ENCODE measurements around the gene OSBPL3.

OSBPL3 gene

GRCh38 chr7:24858108-24858977 lies 121.6 kb downstream of the OSBPL3 start:
- no peak for DNase-seq

- DNase-seq: no peak
Measured at GRCh38 chr7:24857623-24858022, 122.4 kb downstream of the OSBPL3 start.

GRCh38 chr7:24854866-24855265 lies 125.1 kb downstream of the OSBPL3 start:
- peak; percentile 63 for DNase-seq

DNA sequence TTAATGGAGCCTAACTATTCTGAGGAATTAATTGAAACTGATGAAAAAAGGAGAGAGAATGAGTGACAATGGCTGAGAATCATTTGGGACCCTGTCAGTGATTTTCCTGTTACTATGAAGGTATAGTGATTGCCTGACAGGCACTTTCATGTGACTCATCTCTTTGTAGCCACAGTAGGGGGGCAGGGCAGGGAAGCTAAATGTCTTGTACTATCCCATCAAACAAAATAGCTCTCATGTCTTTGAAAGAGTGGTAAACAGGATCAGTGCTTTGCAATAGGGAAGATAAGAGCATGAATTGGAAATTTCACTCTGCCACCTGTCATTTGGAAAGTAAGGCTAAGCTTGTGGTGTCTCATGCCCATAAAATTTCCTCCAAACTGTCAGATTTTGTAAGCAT lies 128.2 kb downstream of the OSBPL3 start:
- peak; percentile 49 for DNase-seq

DNA sequence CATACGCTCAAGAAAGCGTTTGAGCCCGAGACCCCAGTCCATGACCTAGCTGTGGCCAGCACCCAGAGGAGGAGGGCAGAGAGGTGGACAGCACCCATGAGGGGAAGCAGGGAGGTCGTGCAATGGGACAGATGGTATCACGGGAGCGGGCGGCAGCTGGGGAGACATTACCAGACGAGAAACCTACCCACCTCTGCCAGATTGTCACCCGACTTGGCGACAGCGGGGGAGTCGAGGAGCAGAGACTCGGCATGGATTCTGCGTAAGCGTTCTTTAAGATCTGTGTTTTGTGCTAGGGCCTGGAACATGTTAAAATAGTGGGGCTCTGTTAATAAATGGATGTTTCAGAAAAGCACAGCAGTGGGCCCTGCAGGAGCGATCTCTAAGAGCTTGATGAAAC lies 131.1 kb downstream of the OSBPL3 start:
- DNase-seq: no peak

GRCh38 chr7:24847754-24848153 lies 132.2 kb downstream of the OSBPL3 start:
- no peak for DNase-seq

GRCh38 chr7:24843821-24844434 lies 136.1 kb downstream of the OSBPL3 start:
- DNase-seq: no peak

- no peak for DNase-seq
Measured at GRCh38 chr7:24842449-24843241, 137.3 kb downstream of the OSBPL3 start.

GRCh38 chr7:24842029-24842428 lies 137.9 kb downstream of the OSBPL3 start:
- no peak for DNase-seq

DNA sequence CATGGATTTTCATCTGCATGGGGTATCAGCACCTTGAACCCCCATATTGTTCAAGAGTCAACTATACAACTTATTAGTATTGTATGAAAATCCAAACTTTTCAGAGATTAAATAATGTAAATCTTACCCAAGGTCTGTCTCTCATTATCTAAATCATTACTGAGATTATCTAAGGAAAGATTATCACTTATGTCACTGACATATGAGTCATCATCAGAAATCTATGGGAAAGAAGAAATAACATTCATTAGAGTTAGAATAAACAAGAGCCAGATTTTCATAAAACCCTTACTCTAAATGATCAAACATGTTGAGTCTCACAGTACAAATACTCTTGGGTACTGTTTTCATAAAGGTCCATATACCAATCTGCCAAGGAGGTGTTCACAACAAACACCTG lies 139.4 kb downstream of the OSBPL3 start:
- DNase-seq: no peak

DNA sequence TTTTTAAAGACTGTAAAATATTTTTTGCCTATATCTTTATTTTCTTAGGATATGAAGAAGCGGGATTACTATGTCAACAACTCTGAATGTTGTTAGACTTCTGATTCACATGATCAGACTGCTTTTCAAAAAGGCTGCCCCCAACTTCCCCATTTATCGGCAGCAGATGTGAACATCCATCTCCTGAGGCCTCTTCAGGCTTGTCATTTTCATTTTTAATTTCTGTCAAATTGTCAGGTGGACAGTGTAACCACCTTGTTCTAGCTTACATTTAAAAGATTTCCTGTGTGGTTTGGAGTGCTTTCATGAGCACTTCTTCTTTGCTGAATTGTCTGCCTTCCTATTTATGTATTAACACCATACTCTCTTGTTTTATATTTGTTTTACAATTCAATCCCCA lies 143.9 kb downstream of the OSBPL3 start:
- no peak for DNase-seq

DNA sequence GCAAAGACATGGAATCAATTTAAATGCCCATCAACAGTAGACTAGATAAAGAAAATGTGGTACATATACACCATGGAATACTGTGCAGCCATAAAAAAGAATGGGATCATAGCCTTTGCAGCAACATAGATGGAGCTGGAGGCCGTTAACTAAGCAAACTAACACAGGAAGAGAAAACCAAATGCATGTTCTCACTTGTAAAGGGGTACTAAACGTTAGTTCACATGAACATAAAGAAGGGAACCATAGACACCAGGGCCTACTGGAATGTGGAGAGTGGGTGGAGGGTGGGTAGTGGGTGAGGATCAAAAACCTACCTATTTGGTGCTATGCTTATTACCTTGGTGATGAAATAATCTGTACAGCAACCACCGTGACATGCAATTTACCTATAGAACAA lies 144.3 kb downstream of the OSBPL3 start:
- DNase-seq: no peak

- DNase-seq: no peak
Measured at GRCh38 chr7:24834128-24834798, 145.7 kb downstream of the OSBPL3 start.

DNA sequence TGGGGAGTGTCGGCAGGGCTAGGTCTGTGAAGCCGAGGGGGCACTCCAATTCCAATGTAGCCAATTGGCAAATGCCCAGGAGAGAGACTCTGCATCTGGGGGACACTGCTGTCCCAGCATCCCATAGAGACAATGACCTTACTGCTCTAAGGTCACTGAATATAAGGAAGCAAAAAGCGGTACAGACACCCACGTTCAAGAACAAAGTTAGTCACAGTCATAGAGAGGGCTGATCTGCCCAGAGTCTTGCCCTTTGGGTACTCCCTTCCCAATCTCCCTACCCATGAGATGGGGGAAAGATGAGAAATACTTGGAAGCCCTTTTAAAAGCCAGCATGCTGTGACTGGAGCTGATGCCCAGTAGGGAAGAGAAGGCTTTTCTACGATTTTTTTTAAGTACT lies 146.4 kb downstream of the OSBPL3 start:
- no peak for DNase-seq

GRCh38 chr7:24831240-24831639 lies 148.7 kb downstream of the OSBPL3 start:
- DNase-seq: peak; percentile 78

DNA sequence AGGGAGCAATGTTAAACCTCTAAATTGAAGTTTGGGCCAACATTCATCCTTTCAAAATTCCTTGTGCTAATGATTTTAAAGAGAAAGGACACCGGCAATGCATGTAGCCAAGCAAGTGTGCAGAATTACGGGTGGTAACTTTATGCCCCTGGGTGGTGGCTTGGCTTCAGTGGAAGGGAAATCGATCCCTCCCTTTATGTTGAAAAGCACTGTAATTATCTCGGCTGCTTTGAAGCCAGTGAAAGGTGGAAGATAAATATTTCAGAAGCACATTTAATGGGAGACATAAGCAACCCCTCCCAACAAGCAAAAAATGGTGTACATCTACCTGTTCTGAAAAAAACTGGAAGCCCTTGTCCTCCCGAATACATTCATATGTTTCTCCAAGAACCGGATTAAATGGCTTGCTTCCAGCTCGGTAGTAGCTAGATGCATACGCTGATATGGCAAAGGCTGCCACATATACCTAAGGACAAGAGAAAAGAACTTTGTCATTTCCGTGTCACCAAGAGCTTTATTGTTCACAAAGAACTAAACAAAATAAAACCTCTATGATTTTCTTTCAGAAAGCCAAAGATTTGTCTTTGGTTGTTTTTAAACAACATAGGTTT lies 149.4 kb downstream of the OSBPL3 start:
- no peak for DNase-seq

DNA sequence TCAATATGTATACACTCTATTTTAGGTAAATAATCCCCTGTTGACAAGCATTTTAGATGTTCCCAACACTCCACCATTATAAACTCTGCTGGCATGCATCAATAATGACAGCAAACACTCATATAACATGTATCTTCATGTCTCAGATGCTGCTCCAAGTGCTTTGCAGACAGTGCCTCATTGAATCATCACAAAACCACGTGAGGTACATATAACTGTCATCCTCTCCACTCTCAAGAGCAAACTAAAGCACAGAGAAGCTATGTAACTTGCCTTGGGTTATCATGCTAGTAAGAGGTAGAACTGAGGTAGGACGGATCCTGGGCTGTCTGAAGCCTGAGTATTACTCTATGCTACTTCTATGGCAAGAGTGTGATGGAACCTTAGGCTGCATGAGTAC lies 150.2 kb downstream of the OSBPL3 start:
- peak; percentile 55 for DNase-seq

GRCh38 chr7:24828891-24829661 lies 150.9 kb downstream of the OSBPL3 start:
- DNase-seq: no peak

- DNase-seq: peak; percentile 79
Measured at GRCh38 chr7:24827589-24827988, 152.4 kb downstream of the OSBPL3 start.

GRCh38 chr7:24827027-24827426 lies 153.0 kb downstream of the OSBPL3 start:
- no peak for DNase-seq

DNA sequence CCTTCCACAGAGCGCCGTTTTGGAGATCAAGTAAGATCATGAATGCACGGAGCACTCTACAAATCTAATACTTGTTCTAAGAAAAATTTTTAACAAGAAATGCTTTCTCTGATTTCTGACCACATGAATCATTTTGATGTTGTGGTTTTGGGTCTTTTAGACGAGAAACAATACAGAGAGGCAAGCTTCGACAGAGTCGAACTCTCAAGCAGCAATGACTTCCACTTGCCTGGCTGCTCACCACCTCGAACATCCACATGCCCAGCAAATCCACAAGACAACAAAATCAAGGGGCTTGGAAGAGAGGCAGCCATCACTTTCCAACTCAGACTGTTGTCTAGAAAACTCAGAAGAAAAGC lies 153.3 kb downstream of the OSBPL3 start:
- peak; percentile 13 for DNase-seq
